PC-9 (cell line): ENCODE measurements around the gene VPS13A.

ENCODE experiments used
- EZH2 ChIP-seq: fragments of 200-600 bp; sonication (generic); IDR thresholded peaks from 2 replicates; pipeline ENCODE4 v1.8.0; 2017; ENCODE audit warnings: antibody characterized with exemption, low read depth
- TF ChIP-seq, protein P1 (sequence below): fragments of 200-600 bp; sonication (generic); conservative IDR thresholded peaks from 2 replicates; pipeline ENCODE4 v1.6.1; 2017; ENCODE audit warnings: mixed run types, antibody characterized with exemption, mild to moderate bottlenecking, moderate library complexity

DNA sequence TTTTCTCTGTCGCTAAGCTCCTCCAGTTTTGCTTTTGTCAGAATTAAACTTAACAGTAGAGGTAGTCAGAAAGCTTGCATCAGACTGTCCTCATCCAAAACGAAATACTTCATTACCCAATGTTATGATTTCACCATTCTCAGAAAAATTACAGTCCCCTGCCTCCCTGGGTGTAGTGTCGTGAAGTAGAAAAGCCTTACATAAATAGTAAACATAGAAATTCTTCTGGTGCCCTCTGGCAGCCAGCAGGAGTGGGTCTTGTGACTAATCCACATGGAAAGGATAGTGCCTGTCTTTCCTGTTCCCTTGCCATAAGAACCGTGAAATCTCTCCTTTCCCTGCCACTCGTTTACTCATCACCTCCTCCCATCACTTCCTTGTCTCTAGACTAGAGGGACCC, 240.2 kb downstream of the VPS13A start:
- TF ChIP-seq EZH2: no peak
- TF ChIP-seq, protein P1, sequence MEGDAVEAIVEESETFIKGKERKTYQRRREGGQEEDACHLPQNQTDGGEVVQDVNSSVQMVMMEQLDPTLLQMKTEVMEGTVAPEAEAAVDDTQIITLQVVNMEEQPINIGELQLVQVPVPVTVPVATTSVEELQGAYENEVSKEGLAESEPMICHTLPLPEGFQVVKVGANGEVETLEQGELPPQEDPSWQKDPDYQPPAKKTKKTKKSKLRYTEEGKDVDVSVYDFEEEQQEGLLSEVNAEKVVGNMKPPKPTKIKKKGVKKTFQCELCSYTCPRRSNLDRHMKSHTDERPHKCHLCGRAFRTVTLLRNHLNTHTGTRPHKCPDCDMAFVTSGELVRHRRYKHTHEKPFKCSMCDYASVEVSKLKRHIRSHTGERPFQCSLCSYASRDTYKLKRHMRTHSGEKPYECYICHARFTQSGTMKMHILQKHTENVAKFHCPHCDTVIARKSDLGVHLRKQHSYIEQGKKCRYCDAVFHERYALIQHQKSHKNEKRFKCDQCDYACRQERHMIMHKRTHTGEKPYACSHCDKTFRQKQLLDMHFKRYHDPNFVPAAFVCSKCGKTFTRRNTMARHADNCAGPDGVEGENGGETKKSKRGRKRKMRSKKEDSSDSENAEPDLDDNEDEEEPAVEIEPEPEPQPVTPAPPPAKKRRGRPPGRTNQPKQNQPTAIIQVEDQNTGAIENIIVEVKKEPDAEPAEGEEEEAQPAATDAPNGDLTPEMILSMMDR: no peak
